Bronchial smooth muscle cell (primary cell): ENCODE data around the gene HDGFL1. TPM values are rescaled to one million over a fixed set of nuclear protein-coding genes. Genes with fewer than 3 reads are reported as not detected.

Source experiments
- total RNA-seq: library from RNA; depleted of rRNA; stranded (reverse); fragments of >200 nt; gene quantifications from 2 replicates; pipeline ENCODE4 v1.2.1, GENCODE V29; 2014

Gene HDGFL1
- not detected in 2 replicates for total RNA-seq

GRCh38 chr6:22569281-22570184 is at the start of gene HDGFL1:
Gene HDGFL1, plus strand, starts transcription at chr6:22569566. Its CDS starts 10 bp downstream, at chr6:22569576.

